A549 (cell line): Measurements from ENCODE around the gene RPL21.

ENCODE experiments used
- POLR2A ChIP-seq: IDR thresholded peaks from 2 replicates; pipeline ENCODE4 v1.6.1; 2012; ENCODE audit warnings: mild to moderate bottlenecking, low read length
- TF ChIP-seq, protein P1 (sequence below): fragments of 450-650 bp; IDR thresholded peaks from 2 replicates; pipeline ENCODE4 v1.6.1; 2014; ENCODE audit warnings: antibody characterized with exemption
- TF ChIP-seq, protein P2 (sequence below): fragments of >200 bp; sonication (Bioruptor Twin); formaldehyde crosslinking; IDR thresholded peaks from 3 replicates; pipeline ENCODE4 v1.5.1; 2016

DNA sequence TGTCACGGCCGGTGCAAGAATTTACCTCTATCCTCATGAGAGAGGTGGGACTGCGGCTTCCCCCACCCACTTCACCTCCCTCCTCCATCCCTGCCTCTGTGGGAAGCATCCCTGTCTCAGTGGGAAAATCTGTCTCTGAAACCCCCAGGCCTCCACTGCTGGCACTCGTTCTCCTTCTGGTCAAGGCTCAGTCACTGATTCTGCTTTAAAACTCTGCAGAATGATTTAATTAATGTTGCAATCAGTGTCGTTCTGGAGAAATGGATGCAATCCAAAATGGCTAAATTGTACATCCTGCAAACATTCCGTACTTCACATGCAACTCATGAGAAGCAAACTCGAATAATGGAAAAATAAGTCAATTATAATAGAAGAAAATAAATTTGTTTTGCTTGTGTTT, 24.8 kb downstream of the RPL21 start:
- TF ChIP-seq, protein P1, sequence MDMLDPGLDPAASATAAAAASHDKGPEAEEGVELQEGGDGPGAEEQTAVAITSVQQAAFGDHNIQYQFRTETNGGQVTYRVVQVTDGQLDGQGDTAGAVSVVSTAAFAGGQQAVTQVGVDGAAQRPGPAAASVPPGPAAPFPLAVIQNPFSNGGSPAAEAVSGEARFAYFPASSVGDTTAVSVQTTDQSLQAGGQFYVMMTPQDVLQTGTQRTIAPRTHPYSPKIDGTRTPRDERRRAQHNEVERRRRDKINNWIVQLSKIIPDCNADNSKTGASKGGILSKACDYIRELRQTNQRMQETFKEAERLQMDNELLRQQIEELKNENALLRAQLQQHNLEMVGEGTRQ, result no peak
- TF ChIP-seq, protein P2, sequence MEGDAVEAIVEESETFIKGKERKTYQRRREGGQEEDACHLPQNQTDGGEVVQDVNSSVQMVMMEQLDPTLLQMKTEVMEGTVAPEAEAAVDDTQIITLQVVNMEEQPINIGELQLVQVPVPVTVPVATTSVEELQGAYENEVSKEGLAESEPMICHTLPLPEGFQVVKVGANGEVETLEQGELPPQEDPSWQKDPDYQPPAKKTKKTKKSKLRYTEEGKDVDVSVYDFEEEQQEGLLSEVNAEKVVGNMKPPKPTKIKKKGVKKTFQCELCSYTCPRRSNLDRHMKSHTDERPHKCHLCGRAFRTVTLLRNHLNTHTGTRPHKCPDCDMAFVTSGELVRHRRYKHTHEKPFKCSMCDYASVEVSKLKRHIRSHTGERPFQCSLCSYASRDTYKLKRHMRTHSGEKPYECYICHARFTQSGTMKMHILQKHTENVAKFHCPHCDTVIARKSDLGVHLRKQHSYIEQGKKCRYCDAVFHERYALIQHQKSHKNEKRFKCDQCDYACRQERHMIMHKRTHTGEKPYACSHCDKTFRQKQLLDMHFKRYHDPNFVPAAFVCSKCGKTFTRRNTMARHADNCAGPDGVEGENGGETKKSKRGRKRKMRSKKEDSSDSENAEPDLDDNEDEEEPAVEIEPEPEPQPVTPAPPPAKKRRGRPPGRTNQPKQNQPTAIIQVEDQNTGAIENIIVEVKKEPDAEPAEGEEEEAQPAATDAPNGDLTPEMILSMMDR, result no peak
- TF ChIP-seq POLR2A, result no peak
